GM12801 (cell line): ENCODE measurements around the gene UNC5A.

Experiments
- TF ChIP-seq, protein P1 (sequence below): IDR thresholded peaks from one replicate; pipeline ENCODE4 v1.5.1; 2011; ENCODE audit warnings: control low read depth; ENCODE audit not compliant: insufficient read length; ENCODE audit errors: extremely low read depth

Gene UNC5A

DNA sequence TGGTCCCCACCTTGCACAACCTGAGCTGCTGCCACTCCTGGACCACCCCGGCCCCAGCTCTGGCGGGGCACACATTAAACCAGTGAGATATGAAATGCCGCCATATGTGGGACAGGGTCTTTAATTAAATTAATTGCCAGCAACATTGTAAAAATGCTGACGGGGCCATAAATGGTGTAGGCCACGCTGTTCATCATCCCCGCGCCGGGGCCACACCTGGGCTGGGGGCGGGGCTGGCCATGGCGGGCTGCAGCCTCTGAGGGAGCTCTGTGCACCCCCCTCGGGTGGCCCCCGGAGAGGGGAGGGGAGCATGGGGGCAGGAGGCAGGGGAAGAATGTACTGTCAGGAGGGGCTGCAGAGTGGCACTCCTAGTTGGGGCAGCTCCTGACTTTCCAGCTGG, 41.0 kb downstream of the UNC5A start:
- TF ChIP-seq, protein P1, sequence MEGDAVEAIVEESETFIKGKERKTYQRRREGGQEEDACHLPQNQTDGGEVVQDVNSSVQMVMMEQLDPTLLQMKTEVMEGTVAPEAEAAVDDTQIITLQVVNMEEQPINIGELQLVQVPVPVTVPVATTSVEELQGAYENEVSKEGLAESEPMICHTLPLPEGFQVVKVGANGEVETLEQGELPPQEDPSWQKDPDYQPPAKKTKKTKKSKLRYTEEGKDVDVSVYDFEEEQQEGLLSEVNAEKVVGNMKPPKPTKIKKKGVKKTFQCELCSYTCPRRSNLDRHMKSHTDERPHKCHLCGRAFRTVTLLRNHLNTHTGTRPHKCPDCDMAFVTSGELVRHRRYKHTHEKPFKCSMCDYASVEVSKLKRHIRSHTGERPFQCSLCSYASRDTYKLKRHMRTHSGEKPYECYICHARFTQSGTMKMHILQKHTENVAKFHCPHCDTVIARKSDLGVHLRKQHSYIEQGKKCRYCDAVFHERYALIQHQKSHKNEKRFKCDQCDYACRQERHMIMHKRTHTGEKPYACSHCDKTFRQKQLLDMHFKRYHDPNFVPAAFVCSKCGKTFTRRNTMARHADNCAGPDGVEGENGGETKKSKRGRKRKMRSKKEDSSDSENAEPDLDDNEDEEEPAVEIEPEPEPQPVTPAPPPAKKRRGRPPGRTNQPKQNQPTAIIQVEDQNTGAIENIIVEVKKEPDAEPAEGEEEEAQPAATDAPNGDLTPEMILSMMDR, result no peak

GRCh38 chr5:176851871-176852658, 41.7 kb downstream of the UNC5A start:
- TF ChIP-seq, protein P1, result no peak

- TF ChIP-seq, protein P1, result no peak
Measured at GRCh38 chr5:176853151-176853778, 42.9 kb downstream of the UNC5A start.

- TF ChIP-seq, protein P1, result no peak
Measured at GRCh38 chr5:176854164-176854563, 43.8 kb downstream of the UNC5A start.

DNA sequence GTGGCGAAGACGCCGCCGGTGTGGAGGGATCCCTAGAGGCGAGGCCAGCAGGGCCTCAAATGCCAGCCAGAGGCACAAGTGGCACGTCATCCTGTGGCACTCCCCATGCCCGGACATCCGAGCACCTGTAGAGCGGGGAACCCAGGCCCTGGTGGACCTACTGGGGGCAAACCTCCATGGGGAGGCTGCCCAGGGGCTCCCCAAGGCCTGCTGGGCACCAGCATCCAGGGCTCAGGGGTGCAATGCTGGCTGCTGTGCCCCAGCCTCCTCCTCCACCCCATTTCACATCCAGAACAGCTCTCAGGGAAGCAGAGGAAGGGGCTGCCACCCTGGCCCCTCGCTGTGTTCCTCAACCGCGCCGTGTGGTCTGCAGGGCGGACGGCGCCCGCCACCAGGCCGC, 45.2 kb downstream of the UNC5A start:
- TF ChIP-seq, protein P1, result no peak

GRCh38 chr5:176856746-176857145, 46.4 kb downstream of the UNC5A start:
- TF ChIP-seq, protein P1, result no peak

DNA sequence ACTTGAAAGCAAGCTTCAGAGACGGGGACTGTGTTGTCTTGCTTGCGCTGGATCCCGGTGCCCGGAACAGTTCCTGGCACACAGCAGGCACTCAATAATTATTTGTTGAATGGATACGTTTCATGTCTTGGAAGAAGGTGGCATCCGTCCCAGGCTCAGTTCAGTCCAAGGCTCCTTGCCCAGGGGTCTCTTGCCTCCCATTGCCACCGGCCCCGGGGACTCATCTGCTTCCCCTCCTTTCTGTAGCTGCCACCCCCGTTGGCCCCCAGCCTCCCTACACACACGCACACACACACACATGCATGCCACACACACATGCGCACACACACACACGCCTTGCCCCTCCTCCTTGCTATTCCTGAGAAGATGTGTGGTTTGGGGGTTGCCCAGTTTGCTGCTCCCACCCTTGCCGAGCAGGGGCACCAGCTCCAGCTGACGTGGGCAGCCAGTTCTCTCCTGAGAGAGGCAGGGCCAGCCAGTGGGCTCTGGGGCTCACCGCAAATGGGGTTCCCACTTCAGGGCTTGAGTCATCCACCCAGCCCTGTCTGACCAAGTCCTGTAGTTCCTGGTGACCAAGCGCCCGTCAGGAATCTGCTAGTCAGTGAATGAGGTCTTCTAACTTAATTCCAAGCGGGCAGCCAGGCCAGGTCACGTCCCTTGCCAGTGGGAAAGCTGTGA, 47.0 kb downstream of the UNC5A start:
- TF ChIP-seq, protein P1, result no peak
